HG02870 (cell line): ENCODE results near the gene KNDC1.
"Not testable (repeated sequence)": the region's sequence is repeated elsewhere in the genome, so short reads cannot be mapped to it uniquely, and the experiment has no call there.

ENCODE experiments used
- ATAC-seq: cut with Tn5 transposase; IDR thresholded peaks from one replicate; pipeline ENCODE4 v1.9.1; 2021; ENCODE audit warnings: mild to moderate bottlenecking, moderate library complexity; ENCODE audit not compliant: unreplicated experiment

KNDC1 gene

GRCh38 chr10:133217800-133218589, 58.0 kb downstream of the KNDC1 start:
- no peak for ATAC-seq

- ATAC-seq: no peak
These were observed 58.9 kb downstream of the KNDC1 start for GRCh38 chr10:133218891-133219290.

GRCh38 chr10:133219782-133220181, 59.8 kb downstream of the KNDC1 start:
- ATAC-seq: no peak

- ATAC-seq: no peak
These were observed 61.3 kb downstream of the KNDC1 start for GRCh38 chr10:133221331-133221730.

- ATAC-seq: not testable (repeated sequence)
These were observed 61.7 kb downstream of the KNDC1 start for GRCh38 chr10:133221756-133222155.

- ATAC-seq: no peak
These were observed 64.1 kb downstream of the KNDC1 start for GRCh38 chr10:133224076-133224475.

GRCh38 chr10:133224756-133225372, 64.8 kb downstream of the KNDC1 start:
- ATAC-seq: no peak

- no peak for ATAC-seq
These were observed 65.7 kb downstream of the KNDC1 start for GRCh38 chr10:133225707-133226191.

- no peak for ATAC-seq
These were observed 66.3 kb downstream of the KNDC1 start for GRCh38 chr10:133226251-133226808.

- ATAC-seq: no peak
These were observed 67.2 kb downstream of the KNDC1 start for GRCh38 chr10:133227256-133227655.

- no peak for ATAC-seq
These were observed 69.4 kb downstream of the KNDC1 start for GRCh38 chr10:133229265-133230043.

- ATAC-seq: no peak
These were observed 70.0 kb downstream of the KNDC1 start, which contains the start of gene UTF1 for GRCh38 chr10:133230044-133230361. Gene UTF1, plus strand, starts transcription at chr10:133230217. Its CDS starts 72 bp downstream, at chr10:133230289.

- ATAC-seq: no peak
These were observed 70.6 kb downstream of the KNDC1 start for GRCh38 chr10:133230387-133231195.

GRCh38 chr10:133231244-133231945, 71.4 kb downstream of the KNDC1 start:
- ATAC-seq: no peak

- ATAC-seq: no peak
These were observed 72.0 kb downstream of the KNDC1 start for GRCh38 chr10:133231946-133232574.

GRCh38 chr10:133234796-133235195, 74.8 kb downstream of the KNDC1 start:
- not testable (repeated sequence) for ATAC-seq

- ATAC-seq: no peak
These were observed 75.3 kb downstream of the KNDC1 start for GRCh38 chr10:133235265-133235855.

GRCh38 chr10:133235932-133236331, 75.9 kb downstream of the KNDC1 start:
- ATAC-seq: no peak
